KMS-11 (cell line): ENCODE measurements around the gene PSENEN.

Experiments
- H2AFZ ChIP-seq: fragments of 200-600 bp; sonication (generic); 2 replicates; pipeline ENCODE4 v1.6.1; 2016; ENCODE audit warnings: antibody characterized with exemption, mixed run types, low read depth
- H3K27ac ChIP-seq: fragments of 200-600 bp; sonication (generic); 2 replicates; pipeline ENCODE4 v1.6.1; 2016; ENCODE audit warnings: mild to moderate bottlenecking, mixed run types
- H3K27me3 ChIP-seq: fragments of 200-600 bp; sonication (generic); 2 replicates; pipeline ENCODE4 v1.6.1; 2017; ENCODE audit warnings: mild to moderate bottlenecking, low read depth, mixed run types, moderate library complexity; ENCODE audit not compliant: insufficient read depth
- H3K36me3 ChIP-seq: fragments of 200-600 bp; sonication (generic); 2 replicates; pipeline ENCODE4 v1.6.1; 2017; ENCODE audit warnings: mild to moderate bottlenecking, mixed run types; ENCODE audit not compliant: insufficient read depth
- H3K4me1 ChIP-seq: fragments of 200-600 bp; sonication (generic); 2 replicates; pipeline ENCODE4 v1.6.1; 2016; ENCODE audit warnings: mild to moderate bottlenecking, low read depth, mixed run types; ENCODE audit not compliant: poor library complexity, severe bottlenecking
- H3K4me2 ChIP-seq: fragments of 200-600 bp; sonication (generic); 2 replicates; pipeline ENCODE4 v1.7.0; 2016; ENCODE audit warnings: mild to moderate bottlenecking, mixed run types
- H3K4me3 ChIP-seq: fragments of 200-600 bp; sonication (generic); IDR thresholded peaks from 2 replicates; pipeline ENCODE4 v1.6.1; 2017; ENCODE audit warnings: low read depth, low read length, mixed read lengths; ENCODE audit not compliant: insufficient read depth
- H3K79me2 ChIP-seq: fragments of 200-600 bp; sonication (generic); 2 replicates; pipeline ENCODE4 v1.6.1; 2016; ENCODE audit warnings: low read depth, mixed run types; ENCODE audit not compliant: insufficient read depth
- H3K9ac ChIP-seq: fragments of 200-600 bp; sonication (generic); 2 replicates; pipeline ENCODE4 v1.6.1; 2016; ENCODE audit warnings: mild to moderate bottlenecking, mixed run types
- H4K20me1 ChIP-seq: fragments of 200-600 bp; sonication (generic); 2 replicates; pipeline ENCODE4 v1.6.1; 2016; ENCODE audit warnings: mild to moderate bottlenecking, mixed run types; ENCODE audit not compliant: insufficient read depth
- CTCF ChIP-seq: fragments of 200-600 bp; sonication (generic); conservative IDR thresholded peaks from 2 replicates; pipeline ENCODE4 v1.6.1; 2017; ENCODE audit warnings: low read depth, mild to moderate bottlenecking, antibody characterized with exemption, low read length, moderate library complexity, mixed read lengths

Gene PSENEN

GRCh38 chr19:35783469-35784434 is 38.3 kb downstream of the PSENEN start:
- TF ChIP-seq CTCF: no peak
- no peaks in the 10 kb centered on the region for H3K4me1 ChIP-seq
- no peak overlapping the region for H3K4me3 ChIP-seq
- no peak overlapping the region for H3K9ac ChIP-seq
- H3K79me2 ChIP-seq: no peaks in the 10 kb centered on the region
- no peaks in the 10 kb centered on the region for H4K20me1 ChIP-seq
- H2AFZ ChIP-seq: no peak overlapping the region
- H3K27ac ChIP-seq: no peak overlapping the region
- no peak overlapping the region for H3K4me2 ChIP-seq
- no peaks in the 10 kb centered on the region for H3K27me3 ChIP-seq
- H3K36me3 ChIP-seq: no peaks in the 10 kb centered on the region

- no peaks in the 10 kb centered on the region for H3K27me3 ChIP-seq
- no peak overlapping the region for H3K9ac ChIP-seq
- no peak for TF ChIP-seq CTCF
These were observed 39.3 kb downstream of the PSENEN start for GRCh38 chr19:35784503-35785338.

GRCh38 chr19:35785339-35785627 is 39.8 kb downstream of the PSENEN start:
- no peak overlapping the region for H3K27ac ChIP-seq
- no peaks in the 10 kb centered on the region for H3K36me3 ChIP-seq
- no peaks in the 10 kb centered on the region for H3K27me3 ChIP-seq
- no peak overlapping the region for H2AFZ ChIP-seq
- H3K9ac ChIP-seq: no peak overlapping the region
- TF ChIP-seq CTCF: no peak
- H3K4me2 ChIP-seq: no peak overlapping the region
- H3K4me3 ChIP-seq: no peak overlapping the region
- H4K20me1 ChIP-seq: no peaks in the 10 kb centered on the region
- H3K4me1 ChIP-seq: no peaks in the 10 kb centered on the region
- no peaks in the 10 kb centered on the region for H3K79me2 ChIP-seq

More at GRCh38 chr19:35784503-35785338, 39.3 kb downstream of the PSENEN start:
- H3K27ac ChIP-seq: no peak overlapping the region
- H3K79me2 ChIP-seq: no peaks in the 10 kb centered on the region
- no peak overlapping the region for H3K4me3 ChIP-seq
- no peaks in the 10 kb centered on the region for H3K36me3 ChIP-seq
- H3K4me2 ChIP-seq: no peak overlapping the region
- H3K4me1 ChIP-seq: no peaks in the 10 kb centered on the region
- no peak overlapping the region for H2AFZ ChIP-seq
- no peaks in the 10 kb centered on the region for H4K20me1 ChIP-seq

- no peak for TF ChIP-seq CTCF
- Histone ChIP-seq H4K20me1 (no peaks in the 10 kb centered on the region), H3K4me2 (no peak overlapping the region), H3K27ac (no peak overlapping the region), H3K27me3 (no peaks in the 10 kb centered on the region), H3K36me3 (no peaks in the 10 kb centered on the region), H3K79me2 (no peaks in the 10 kb centered on the region), H3K4me1 (no peaks in the 10 kb centered on the region), H3K4me3 (no peak overlapping the region), H3K9ac (no peak overlapping the region), H2AFZ (no peak overlapping the region)
These were observed 41.1 kb downstream of the PSENEN start for GRCh38 chr19:35786299-35787160.
